OCI-LY1 (cell line): Measurements from ENCODE around the gene C2CD2L.

Experiments used
- CTCF ChIP-seq: fragments of 200-600 bp; sonication (generic), shearing (Covaris generic); IDR thresholded peaks from 2 replicates; pipeline ENCODE4 v1.5.1; 2017; ENCODE audit warnings: mild to moderate bottlenecking, antibody characterized with exemption, low read length, moderate library complexity, mixed read lengths
- EZH2 ChIP-seq: fragments of 200-600 bp; sonication (generic), shearing (Covaris generic); IDR thresholded peaks from 2 replicates; pipeline ENCODE4 v1.8.0; 2017; ENCODE audit warnings: borderline replicate concordance, mixed run types, mild to moderate bottlenecking, antibody characterized with exemption, low read length, moderate library complexity, mixed read lengths

DNA sequence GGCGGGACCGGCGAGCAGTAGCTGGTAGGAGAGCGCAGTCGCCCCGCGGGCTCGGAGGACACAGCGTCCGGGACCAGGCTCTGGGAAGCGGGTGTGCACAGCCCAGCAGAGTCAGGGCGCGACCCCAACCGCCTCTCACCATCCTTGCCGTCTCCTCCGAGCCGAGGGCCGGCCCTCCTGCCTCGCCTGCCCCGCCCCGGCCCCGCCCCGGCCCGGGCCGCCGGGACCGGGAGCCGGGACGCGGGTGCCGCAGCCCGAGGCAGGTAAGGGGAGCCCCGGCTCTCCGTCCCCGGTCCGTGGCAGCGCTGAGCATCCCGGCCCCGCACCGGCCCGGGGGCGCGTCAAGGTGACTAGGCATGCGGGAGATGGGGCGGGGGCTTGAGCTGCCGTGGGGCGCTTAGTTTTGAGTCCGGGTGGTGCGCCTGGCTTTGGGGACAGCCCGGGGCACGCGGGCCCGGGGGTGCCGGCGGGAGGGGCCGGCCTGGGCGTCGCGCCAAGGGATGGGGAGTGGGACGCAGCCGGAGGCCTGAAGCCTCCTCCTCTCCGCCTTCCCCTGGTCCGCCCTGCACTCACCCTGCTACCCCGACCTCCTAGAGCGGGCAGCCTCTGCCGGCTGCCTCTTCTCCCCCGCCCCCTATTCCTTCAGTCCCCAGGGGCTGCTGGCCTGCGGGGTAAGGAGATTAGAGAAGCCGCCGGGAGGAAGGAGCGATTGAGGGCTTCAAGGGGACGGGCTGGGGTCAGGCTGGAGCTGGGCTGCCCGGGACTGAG is 42.1 kb downstream of the C2CD2L start, which contains the start of gene ABCG4:
- TF ChIP-seq CTCF, result no peak
- no peak for TF ChIP-seq EZH2
